NCI-H1436 (cell line): ENCODE data around the gene PRELID3B.

Source experiments
- DNase-seq: peaks from one replicate; lab custom pipeline; 2025; lab: John Stamatoyannopoulos, UW

PRELID3B gene

GRCh38 chr20:58994390-58995159 is 48.0 kb downstream of the PRELID3B start:
- no peak for DNase-seq

- no peak for DNase-seq
These were observed 49.0 kb downstream of the PRELID3B start for GRCh38 chr20:58993332-58994248.

DNA sequence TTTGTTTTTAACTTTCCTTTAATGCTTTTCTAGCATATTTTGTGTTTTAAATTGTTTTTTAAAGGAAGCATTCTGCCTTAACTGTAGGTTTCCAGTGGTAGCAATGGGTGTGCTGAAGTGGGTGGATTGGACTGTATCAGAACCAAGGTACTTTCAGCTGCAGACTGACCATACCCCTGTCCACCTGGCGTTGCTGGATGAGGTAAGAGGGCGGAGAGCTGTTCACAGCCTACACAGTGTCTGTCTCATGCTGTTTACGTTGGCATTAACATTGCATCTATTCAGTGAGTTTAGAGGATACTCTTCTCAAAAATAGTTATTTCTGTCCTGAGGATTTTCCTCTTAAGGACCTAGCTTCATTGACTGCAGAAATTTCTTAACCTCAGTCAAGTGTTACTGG is 49.7 kb downstream of the PRELID3B start:
- DNase-seq, result no peak

DNA sequence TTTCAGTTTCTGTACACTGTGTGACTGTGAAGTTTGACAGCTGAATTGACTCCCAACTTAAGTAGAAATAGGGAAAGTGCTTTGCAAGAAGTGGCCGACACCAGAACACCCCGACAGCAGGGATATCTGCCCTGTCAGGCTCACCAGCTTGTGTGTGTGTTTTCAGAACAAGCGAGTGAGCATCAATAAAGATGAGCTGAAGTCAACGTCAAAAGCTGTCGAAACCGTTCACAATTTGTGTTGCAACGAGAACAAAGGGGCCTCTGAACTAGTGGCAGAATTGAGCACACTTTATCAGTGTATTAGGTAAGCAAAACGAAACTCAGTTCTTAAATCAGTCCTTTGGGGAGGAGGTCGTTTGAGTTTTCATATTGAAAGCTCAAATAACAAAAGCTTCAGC is 50.9 kb downstream of the PRELID3B start:
- DNase-seq, result no peak

DNA sequence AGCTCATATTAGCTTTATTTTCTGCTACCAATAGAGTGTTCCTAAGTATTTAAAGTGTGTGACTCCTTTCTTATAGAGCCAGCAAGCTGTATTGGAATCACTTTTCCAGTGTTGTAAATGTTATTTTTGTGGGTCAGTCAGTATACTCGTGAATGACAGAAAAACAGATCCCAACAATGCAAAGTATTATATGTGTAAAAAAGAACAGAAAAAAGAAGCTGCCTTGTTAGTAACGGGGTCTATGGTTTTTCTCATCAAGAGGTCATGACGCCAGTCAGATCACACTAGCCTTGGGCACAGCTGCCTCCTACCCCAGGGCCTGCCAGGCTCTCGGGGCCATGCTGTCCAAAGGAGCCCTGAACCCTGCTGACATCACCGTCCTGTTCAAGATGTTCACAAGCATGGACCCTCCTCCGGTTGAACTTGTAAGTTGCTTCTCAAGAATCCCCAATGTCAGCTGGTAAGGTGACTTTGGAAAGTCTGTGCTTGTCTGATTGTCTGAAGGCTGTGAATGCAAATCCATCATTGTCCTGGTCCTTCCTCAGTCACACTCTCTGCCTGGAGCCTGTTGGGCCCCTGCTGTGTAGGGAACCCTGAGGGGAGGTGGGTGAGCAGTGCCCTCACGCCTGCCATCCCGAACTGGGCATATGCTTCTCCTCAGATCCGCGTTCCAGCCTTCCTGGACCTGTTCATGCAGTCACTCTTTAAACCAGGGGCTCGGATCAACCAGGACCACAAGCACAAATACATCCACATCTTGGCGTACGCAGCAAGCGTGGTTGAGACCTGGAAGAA is 51.7 kb downstream of the PRELID3B start:
- DNase-seq, result no peak

DNA sequence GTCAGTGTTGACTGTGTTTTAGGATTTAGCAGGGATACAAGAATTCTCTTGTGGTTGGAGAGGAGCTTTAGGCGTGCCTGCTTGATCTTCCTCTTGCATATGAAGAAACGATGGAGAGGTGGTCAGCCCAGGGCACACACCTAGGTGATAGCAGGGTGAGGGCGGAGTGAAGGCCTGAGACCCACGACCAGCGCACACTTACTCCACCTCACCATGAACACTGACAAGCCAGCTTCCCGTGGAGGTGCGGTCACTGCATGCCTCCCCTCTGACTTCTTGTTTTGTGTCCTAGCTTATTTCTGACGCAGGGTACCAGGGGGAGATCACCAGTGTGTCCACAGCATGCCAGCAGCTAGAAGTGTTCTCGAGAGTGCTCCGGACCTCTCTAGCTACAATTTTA is 53.4 kb downstream of the PRELID3B start:
- DNase-seq, result no peak

DNA sequence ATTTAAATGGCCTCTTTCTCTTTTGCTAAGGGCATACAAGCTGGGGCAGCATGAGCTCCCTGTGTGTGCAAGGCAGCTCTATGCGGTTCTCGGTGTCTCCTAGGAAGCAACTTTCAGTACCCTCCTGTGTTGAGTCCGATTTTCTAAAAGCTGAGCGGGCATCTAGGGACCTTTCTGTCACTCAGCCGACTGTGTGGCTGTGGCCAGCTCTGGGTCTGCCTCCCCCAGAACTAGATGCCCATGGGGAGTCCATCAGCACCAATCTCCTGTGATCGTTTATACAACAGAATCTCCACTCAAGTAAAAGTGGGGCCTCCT is 54.1 kb downstream of the PRELID3B start:
- DNase-seq, result no peak

- no peak for DNase-seq
These were observed 54.6 kb downstream of the PRELID3B start for GRCh38 chr20:58987790-58988564.

DNA sequence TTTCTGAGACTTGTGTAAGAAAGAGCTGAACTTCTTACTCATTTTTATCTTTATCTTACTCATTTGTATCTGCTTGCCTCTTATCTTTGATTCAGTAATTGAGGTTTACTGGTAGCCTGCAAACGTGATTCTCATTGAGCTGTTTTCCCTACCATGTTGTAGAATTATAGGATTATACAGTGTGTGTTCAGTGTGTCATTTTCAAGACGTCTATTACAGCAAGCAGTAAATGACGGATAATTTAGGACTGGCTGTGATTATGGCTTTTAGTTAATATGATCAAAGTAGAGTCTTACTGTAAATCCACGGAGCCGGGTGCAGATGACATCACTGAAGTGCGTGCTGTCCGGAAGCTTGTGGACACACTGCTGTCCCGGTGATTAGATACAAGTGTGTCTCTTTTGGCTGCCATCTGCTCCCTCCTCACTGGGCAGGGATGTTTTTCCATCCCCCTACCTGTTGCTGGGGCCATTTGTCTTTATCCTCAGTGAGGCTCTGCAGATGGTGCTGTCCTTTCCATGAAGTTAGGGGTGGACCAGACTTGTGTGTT is 55.5 kb downstream of the PRELID3B start:
- no peak for DNase-seq

DNA sequence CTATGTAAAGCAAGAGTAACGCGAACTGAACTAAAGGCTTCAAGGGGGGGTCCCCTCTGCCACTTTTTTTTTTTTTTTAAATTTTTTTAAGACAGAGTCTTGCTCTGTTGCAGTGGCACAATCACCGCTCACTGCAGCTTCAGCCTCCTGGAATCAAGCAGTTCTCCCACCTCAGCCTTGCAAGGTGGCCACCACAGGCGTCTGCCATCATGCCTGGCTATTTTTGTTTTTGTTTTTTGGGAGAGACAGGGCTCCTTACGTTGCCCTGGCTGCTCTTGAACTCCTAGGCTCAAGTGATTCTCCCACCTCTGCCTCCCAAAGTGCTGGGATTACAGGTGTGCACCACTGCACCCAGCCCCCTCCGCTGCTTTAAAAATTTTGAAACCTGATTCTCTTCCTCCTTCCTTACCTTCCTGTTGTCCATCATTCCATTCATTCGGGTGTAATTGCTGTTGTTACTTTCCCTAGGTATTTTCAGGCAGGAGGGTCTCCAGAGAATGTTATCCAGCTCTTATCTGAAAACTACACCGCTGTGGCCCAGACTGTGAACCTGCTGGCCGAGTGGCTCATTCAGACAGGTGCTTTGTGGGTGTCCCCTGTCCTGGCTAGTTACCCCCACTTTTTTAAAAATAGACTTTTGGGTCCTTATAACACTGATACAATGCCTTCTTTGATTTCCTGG is 56.2 kb downstream of the PRELID3B start:
- DNase-seq, result no peak

- DNase-seq, result no peak
These were observed 56.9 kb downstream of the PRELID3B start for GRCh38 chr20:58985656-58986055.

GRCh38 chr20:58984691-58985090 is 57.9 kb downstream of the PRELID3B start:
- no peak for DNase-seq
